Mesothelial cell of epicardium (in vitro differentiated cells): ENCODE measurements around the gene CDH2. TPM values are rescaled to one million over a fixed set of nuclear protein-coding genes. Genes with fewer than 3 reads are reported as not detected.

Source experiments
- DNase-seq, 2 experiments: peaks; one replicate each; pipeline ENCODE4 v3.0.0; 2021; ENCODE audit warnings: low spot score in 2 of 2; ENCODE audit not compliant: unreplicated experiment in 2 of 2
- H3K27ac Mint-ChIP-seq: 2 replicates; pipeline ENCODE4 v1.8.0; 2021; ENCODE audit warnings: mixed read lengths
- H3K27me3 Mint-ChIP-seq: 2 replicates; pipeline ENCODE4 v1.8.0; 2021; ENCODE audit warnings: low read depth, mixed read lengths
- H3K36me3 Mint-ChIP-seq: 2 replicates; pipeline ENCODE4 v1.8.0; 2021; ENCODE audit warnings: mixed read lengths
- H3K4me1 Mint-ChIP-seq: 2 replicates; pipeline ENCODE4 v1.8.0; 2021; ENCODE audit warnings: mixed read lengths
- H3K4me3 Mint-ChIP-seq: 2 replicates; pipeline ENCODE4 v1.8.0; 2021; ENCODE audit warnings: mild to moderate bottlenecking, moderate library complexity, mixed read lengths
- H3K9me3 Mint-ChIP-seq: 2 replicates; pipeline ENCODE4 v1.8.0; 2021; ENCODE audit warnings: mixed read lengths
- CTCF ChIP-seq: fragments of 200-600 bp; sonication (generic); IDR thresholded peaks from one replicate; pipeline ENCODE4 v1.5.0; 2021; ENCODE audit warnings: antibody characterized with exemption; ENCODE audit not compliant: unreplicated experiment
- total RNA-seq: library from RNA; stranded (reverse); gene quantifications from 3 replicates; pipeline ENCODE4 v1.2.1, GENCODE V29; 2021

Gene CDH2
- total RNA-seq, 1 donor from 2014 or later = 46.6 TPM

GRCh38 chr18:28115149-28115550 is 61.8 kb downstream of the CDH2 start:
- peaks cover 34% of the 10 kb centered on the region for H3K4me1 Mint-ChIP-seq
- no peaks in the 10 kb centered on the region for H3K36me3 Mint-ChIP-seq

GRCh38 chr18:28114472-28114871 is 62.5 kb downstream of the CDH2 start:
- H3K4me3 Mint-ChIP-seq = no peak overlapping the region
- H3K9me3 Mint-ChIP-seq = no peaks in the 10 kb centered on the region
- no peak for DNase-seq
- H3K27me3 Mint-ChIP-seq = no peaks in the 10 kb centered on the region
- H3K27ac Mint-ChIP-seq = no peak overlapping the region
- TF ChIP-seq CTCF = no peak
- peaks cover 41% of the 10 kb centered on the region for H3K4me1 Mint-ChIP-seq
- H3K36me3 Mint-ChIP-seq = no peaks in the 10 kb centered on the region

More at GRCh38 chr18:28115149-28115550, 61.8 kb downstream of the CDH2 start:
- Mint-ChIP-seq H3K9me3 (no peaks in the 10 kb centered on the region), H3K27ac (no peak overlapping the region), H3K27me3 (no peaks in the 10 kb centered on the region), H3K4me3 (no peak overlapping the region)
- no peak for TF ChIP-seq CTCF
- no peak for DNase-seq

GRCh38 chr18:28113271-28114029 is 63.5 kb downstream of the CDH2 start:
- Mint-ChIP-seq H3K36me3 (no peaks in the 10 kb centered on the region), H3K4me1 (peaks cover 50% of the 10 kb centered on the region), H3K9me3 (no peaks in the 10 kb centered on the region), H3K4me3 (no peak overlapping the region), H3K27ac (peak overlapping the region; percentile 45), H3K27me3 (no peaks in the 10 kb centered on the region)
- DNase-seq = no peak
- no peak for TF ChIP-seq CTCF

- Mint-ChIP-seq H3K27ac (peak overlapping the region; percentile 71), H3K4me3 (no peak overlapping the region), H3K27me3 (no peaks in the 10 kb centered on the region), H3K36me3 (no peaks in the 10 kb centered on the region), H3K9me3 (no peaks in the 10 kb centered on the region), H3K4me1 (peaks cover 59% of the 10 kb centered on the region)
- DNase-seq = no peak
- no peak for TF ChIP-seq CTCF
These were observed 64.9 kb downstream of the CDH2 start for GRCh38 chr18:28112056-28112470.

GRCh38 chr18:28110924-28111323 is 66.0 kb downstream of the CDH2 start:
- Mint-ChIP-seq H3K27me3 (no peaks in the 10 kb centered on the region), H3K4me1 (peaks cover 57% of the 10 kb centered on the region), H3K9me3 (no peaks in the 10 kb centered on the region), H3K4me3 (no peak overlapping the region), H3K27ac (peak overlapping the region; percentile 30), H3K36me3 (no peaks in the 10 kb centered on the region)
- no peak for DNase-seq
- no peak for TF ChIP-seq CTCF
